SU-DHL-6 (cell line): ENCODE results near the gene SGPP2.

Source experiments
- H2AFZ ChIP-seq: fragments of 200-600 bp; sonication (generic); 2 replicates; pipeline ENCODE4 v1.6.1; 2014; ENCODE audit warnings: low read depth, mild to moderate bottlenecking, moderate library complexity, mixed read lengths, antibody characterized with exemption, low read length; ENCODE audit not compliant: severe bottlenecking
- H3F3A ChIP-seq: fragments of 200-600 bp; shearing (Covaris generic); 2 replicates; pipeline ENCODE4 v1.6.0; 2016; ENCODE audit warnings: antibody characterized with exemption, mild to moderate bottlenecking; ENCODE audit not compliant: insufficient read depth
- H3K27ac ChIP-seq: fragments of 200-600 bp; sonication (generic); 2 replicates; pipeline ENCODE4 v1.5.1; 2016; ENCODE audit warnings: low read depth, mild to moderate bottlenecking, low read length, moderate library complexity, mixed read lengths
- H3K27me3 ChIP-seq: fragments of 200-600 bp; sonication (generic), shearing (Covaris generic); 2 replicates; pipeline ENCODE4 v1.6.0; 2014; ENCODE audit warnings: mild to moderate bottlenecking, low read length
- H3K36me3 ChIP-seq: fragments of 200-600 bp; sonication (generic); 2 replicates; pipeline ENCODE4 v1.6.1; 2014; ENCODE audit warnings: mild to moderate bottlenecking, low read length, mixed read lengths
- H3K4me2 ChIP-seq: fragments of 300-600, 200-600 bp; shearing (Covaris generic), sonication (generic); 2 replicates; pipeline ENCODE4 v1.6.0; 2014; ENCODE audit warnings: low read length, low read depth, mild to moderate bottlenecking; ENCODE audit not compliant: poor library complexity, severe bottlenecking
- H3K4me3 ChIP-seq: fragments of 200-600 bp; sonication (generic); 2 replicates; pipeline ENCODE4 v1.5.1; 2014; ENCODE audit warnings: antibody characterized with exemption, low read length, mild to moderate bottlenecking, mixed read lengths; ENCODE audit not compliant: insufficient read depth, poor library complexity, severe bottlenecking
- H3K79me2 ChIP-seq: fragments of 200-600 bp; sonication (generic); 2 replicates; pipeline ENCODE4 v1.6.1; 2014; ENCODE audit warnings: mild to moderate bottlenecking, low read length, moderate library complexity; ENCODE audit not compliant: insufficient read depth
- H3K9ac ChIP-seq: fragments of 200-600 bp; sonication (generic); 2 replicates; pipeline ENCODE4 v1.7.0; 2014; ENCODE audit warnings: mild to moderate bottlenecking, low read length
- H3K9me2 ChIP-seq: fragments of 200-600 bp; sonication (generic); replicated peaks from 2 replicates; pipeline ENCODE4 v1.6.1; 2014; ENCODE audit warnings: low read length; ENCODE audit not compliant: insufficient read depth
- H3K9me3 ChIP-seq: fragments of 200-600 bp; sonication (generic); 2 replicates; pipeline ENCODE4 v1.6.1; 2014; ENCODE audit warnings: low read length, mixed read lengths; ENCODE audit not compliant: insufficient read depth
- H4K20me1 ChIP-seq: fragments of 200-600 bp; sonication (generic); 2 replicates; pipeline ENCODE4 v1.6.1; 2014; ENCODE audit warnings: low read depth, mild to moderate bottlenecking, antibody characterized with exemption, low read length, moderate library complexity, mixed read lengths
- CTCF ChIP-seq: fragments of 200-600 bp; sonication (generic); IDR thresholded peaks from one replicate; pipeline ENCODE4 v1.5.1; 2017; ENCODE audit warnings: antibody characterized with exemption, mild to moderate bottlenecking, low read length, moderate library complexity; ENCODE audit not compliant: insufficient read depth, poor library complexity, severe bottlenecking
- EZH2phosphoT487 ChIP-seq: fragments of 200-600 bp; sonication (generic), shearing (Covaris generic); conservative IDR thresholded peaks from 2 replicates; pipeline ENCODE4 v1.6.1; 2018; ENCODE audit warnings: mild to moderate bottlenecking, antibody characterized with exemption, low read length, moderate library complexity, mixed read lengths

SGPP2 gene

GRCh38 chr2:222572264-222572721 lies 147.9 kb downstream of the SGPP2 start:
- Histone ChIP-seq H3K27me3 (no peaks in the 10 kb centered on the region), H3K4me3 (no peak overlapping the region), H3K4me2 (no peak overlapping the region), H3F3A (no peaks in the 10 kb centered on the region), H4K20me1 (no peaks in the 10 kb centered on the region), H3K9me2 (no peaks in the 10 kb centered on the region), H2AFZ (no peak overlapping the region), H3K9me3 (no peaks in the 10 kb centered on the region), H3K27ac (no peak overlapping the region), H3K79me2 (0 out of 2 replicates have a peak, but pooled peaks cover 6% of the 10 kb centered on the region), H3K9ac (no peak overlapping the region), H3K36me3 (peaks cover 21% of the 10 kb centered on the region)
- no peak for TF ChIP-seq CTCF
- no peak for TF ChIP-seq EZH2phosphoT487

GRCh38 chr2:222572751-222573174 lies 148.4 kb downstream of the SGPP2 start:
- no peak overlapping the region for H3K4me3 ChIP-seq
- no peak overlapping the region for H3K9ac ChIP-seq
- no peak overlapping the region for H3K4me2 ChIP-seq
- H3K27me3 ChIP-seq: no peaks in the 10 kb centered on the region
- no peaks in the 10 kb centered on the region for H3K9me2 ChIP-seq
- H4K20me1 ChIP-seq: no peaks in the 10 kb centered on the region
- H2AFZ ChIP-seq: no peak overlapping the region
- H3F3A ChIP-seq: no peaks in the 10 kb centered on the region
- H3K9me3 ChIP-seq: no peaks in the 10 kb centered on the region
- H3K27ac ChIP-seq: no peak overlapping the region
- TF ChIP-seq CTCF (no peak), EZH2phosphoT487 (no peak)
- H3K36me3 ChIP-seq: peaks cover 19% of the 10 kb centered on the region
- 0 out of 2 replicates have a peak, but pooled peaks cover 6% of the 10 kb centered on the region for H3K79me2 ChIP-seq

- 0 out of 2 replicates have a peak, but pooled peaks cover 6% of the 10 kb centered on the region for H3K79me2 ChIP-seq
These were observed 151.3 kb downstream of the SGPP2 start for GRCh38 chr2:222575618-222576017.

More at GRCh38 chr2:222575618-222576017, 151.3 kb downstream of the SGPP2 start:
- Histone ChIP-seq H3K9me3 (no peaks in the 10 kb centered on the region), H3K27ac (no peak overlapping the region), H3F3A (no peaks in the 10 kb centered on the region; the same call in 1 of the 2 replicates), H4K20me1 (no peaks in the 10 kb centered on the region), H3K27me3 (no peaks in the 10 kb centered on the region), H3K9me2 (no peaks in the 10 kb centered on the region), H3K4me2 (no peak overlapping the region), H3K9ac (no peak overlapping the region), H3K4me3 (no peak overlapping the region), H2AFZ (no peak overlapping the region), H3K36me3 (peaks cover 18% of the 10 kb centered on the region)
- TF ChIP-seq CTCF: no peak
- no peak for TF ChIP-seq EZH2phosphoT487
